HG02642 (cell line): Measurements from ENCODE around the gene FOXO3.

ENCODE experiments used
- ATAC-seq: cut with Tn5 transposase; IDR thresholded peaks from one replicate; pipeline ENCODE4 v1.9.1; 2021; ENCODE audit warnings: mild to moderate bottlenecking; ENCODE audit not compliant: unreplicated experiment, poor library complexity

The FOXO3 gene

DNA sequence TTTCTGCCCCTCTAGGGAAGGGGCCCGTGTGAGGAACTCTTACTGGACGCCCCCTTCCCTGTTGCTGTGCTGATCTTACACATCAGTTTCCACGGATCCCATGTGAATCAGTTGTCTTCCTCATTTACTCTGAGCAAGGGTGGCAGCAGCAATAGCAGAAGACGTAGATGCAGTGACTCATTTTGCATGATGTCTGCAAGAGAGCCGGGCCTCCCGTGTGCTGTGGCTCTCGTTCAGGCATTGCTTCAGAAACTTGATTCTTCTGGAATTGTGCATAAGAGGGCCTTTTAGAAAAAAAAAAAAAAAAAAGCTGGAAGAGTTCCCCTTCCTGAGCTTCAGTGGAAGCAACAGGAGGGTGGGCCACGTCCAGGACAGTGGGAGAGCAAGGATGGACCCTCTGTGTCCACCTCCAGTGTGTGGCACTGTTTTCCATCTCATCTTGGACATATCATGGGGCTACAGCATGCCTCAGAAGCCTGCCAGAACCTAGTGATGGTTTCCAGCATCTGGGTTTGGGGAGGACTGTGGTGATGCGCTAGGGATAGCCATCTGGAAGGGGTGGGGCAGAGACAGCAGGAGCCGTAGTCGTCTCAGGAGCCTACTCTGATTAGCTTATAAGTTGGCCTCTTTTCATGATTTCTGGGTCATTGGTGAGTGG, 62.1 kb downstream of the FOXO3 start:
- no peak for ATAC-seq

- no peak for ATAC-seq
Measured at GRCh38 chr6:108623995-108624394, 63.3 kb downstream of the FOXO3 start.

- no peak for ATAC-seq
Measured at GRCh38 chr6:108625581-108625980, 64.9 kb downstream of the FOXO3 start.

GRCh38 chr6:108626777-108627176, 66.1 kb downstream of the FOXO3 start:
- no peak for ATAC-seq

- no peak for ATAC-seq
Measured at GRCh38 chr6:108627692-108628550, 67.2 kb downstream of the FOXO3 start.

DNA sequence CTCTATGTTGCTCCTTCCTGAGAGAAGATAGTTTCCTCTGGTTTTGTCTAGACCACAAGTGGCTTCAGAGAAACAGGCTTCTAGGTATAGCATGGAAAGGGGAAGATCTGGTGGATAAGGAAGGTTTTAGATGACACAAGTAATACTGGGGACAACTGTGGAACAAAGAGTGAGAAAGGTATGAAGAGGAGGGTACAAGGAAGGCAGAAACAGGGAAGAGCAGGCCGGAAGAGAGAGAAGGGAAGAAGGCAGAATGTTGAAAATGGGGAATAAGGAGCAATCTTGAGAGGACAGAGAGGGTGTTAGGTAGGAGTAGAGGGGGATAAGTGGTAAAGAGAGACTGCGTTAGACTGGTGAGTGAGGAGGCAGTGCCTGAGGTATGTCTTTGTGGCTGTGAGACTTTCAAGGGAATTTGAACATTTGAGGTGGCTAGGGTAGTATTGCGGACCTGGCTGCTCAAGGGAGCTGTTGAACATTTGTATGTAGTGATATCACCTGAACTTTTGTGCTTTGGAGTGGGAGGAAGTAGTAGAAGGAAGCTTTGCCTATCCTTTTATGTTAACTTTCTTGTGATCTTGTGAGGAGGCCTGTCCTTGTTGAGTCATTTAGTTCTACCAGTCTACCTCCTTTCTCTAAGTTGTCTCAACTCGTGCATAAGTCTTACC, 69.5 kb downstream of the FOXO3 start:
- no peak for ATAC-seq

DNA sequence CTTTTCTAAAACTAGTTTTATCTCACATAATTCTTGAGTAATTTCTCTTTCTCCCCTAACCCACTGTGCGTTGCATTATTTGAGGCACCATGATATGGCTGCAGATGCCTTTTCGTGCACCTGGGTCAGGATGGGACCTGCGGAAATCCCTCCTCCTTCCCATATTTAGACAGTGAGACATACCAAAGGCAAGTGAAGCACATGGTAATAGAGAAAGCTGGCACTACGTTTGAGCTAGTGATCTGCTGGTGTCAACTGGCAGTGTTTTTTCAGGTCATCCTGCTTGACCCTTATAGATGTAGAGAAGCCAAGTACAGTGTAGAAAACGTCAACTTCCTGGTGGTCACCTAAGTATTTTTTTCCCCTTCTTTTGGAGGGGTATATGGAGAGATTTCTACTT, 71.7 kb downstream of the FOXO3 start:
- ATAC-seq: no peak

DNA sequence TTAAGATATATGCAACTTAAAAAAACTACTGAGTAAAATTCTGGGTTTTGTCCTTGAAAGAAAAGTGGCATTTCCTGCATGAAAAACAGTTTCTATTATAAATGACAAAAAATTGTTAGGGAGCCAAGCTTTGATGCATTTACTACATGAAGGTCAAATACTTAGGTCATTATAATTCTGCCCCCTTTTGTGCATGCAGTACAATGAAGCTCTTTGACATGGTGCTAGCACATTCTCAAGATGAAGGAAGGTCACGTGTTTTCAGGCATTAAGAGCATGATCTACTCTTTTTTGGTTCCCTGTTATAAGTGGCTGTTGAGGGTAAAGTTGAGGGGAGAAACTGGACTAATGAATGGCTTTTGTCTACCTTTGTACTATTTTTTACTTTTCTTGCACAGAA, 72.7 kb downstream of the FOXO3 start:
- no peak for ATAC-seq

- no peak for ATAC-seq
Measured at GRCh38 chr6:108635505-108636226, 74.9 kb downstream of the FOXO3 start.

DNA sequence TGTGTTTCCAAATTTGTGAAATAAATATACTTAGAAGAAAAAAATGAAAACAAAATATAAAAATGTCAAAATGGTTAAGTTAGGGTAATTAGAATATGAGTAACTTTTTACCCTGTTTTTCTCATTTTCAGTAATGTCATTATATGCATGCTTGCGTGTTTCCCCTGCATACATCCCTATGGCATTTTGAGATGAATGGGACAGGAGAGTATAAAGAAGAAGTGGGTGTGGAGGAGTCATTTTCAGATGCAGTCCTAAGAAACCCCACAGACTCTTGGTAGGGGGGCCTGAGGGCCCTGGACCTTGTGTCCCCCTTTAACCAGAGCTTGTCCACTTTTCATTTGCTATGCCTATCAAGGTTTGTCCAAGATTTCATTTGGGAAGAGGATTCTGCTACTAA, 77.2 kb downstream of the FOXO3 start:
- ATAC-seq: no peak

DNA sequence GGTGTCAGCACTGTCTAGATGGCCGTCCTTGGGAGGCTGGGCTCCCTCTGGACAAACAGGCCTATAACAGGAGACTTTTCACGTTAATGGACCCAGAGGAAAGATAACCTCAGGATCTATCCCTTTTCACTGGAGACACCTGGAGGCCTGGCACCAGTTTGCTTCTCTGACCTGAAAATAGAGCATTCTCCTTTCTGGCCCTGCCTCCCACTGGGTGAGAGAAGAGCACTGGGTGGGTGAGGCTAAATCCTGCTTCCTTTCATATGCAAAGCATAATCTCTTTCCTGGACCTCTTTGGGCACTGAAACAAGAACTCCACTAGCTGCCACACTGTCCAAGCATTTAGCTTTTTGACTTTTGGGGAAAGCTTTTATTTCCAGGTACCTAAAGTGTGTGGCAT, 78.3 kb downstream of the FOXO3 start:
- no peak for ATAC-seq

- no peak for ATAC-seq
Measured at GRCh38 chr6:108640104-108640503, 79.4 kb downstream of the FOXO3 start.

DNA sequence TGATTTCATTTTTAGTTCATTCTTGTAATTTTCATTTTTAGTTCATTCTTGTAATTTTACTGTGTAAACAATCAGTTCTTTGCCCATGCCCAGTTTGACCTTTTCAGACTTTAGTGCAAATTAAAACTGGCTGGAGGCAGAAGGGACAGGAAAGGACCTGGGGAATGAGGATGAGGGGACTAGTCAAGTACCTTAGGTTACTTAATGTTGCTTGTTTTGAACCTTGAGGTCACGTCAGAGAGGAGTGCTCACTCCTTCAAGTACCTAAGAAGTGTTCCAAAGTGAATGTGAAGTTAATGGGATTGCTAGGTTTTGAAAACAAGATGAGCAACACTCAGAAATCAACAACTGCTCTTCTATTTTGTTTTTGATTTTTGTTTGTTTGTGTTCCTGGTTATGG, 82.5 kb downstream of the FOXO3 start:
- ATAC-seq: no peak

- ATAC-seq: no peak
Measured at GRCh38 chr6:108644252-108644651, 83.5 kb downstream of the FOXO3 start.

GRCh38 chr6:108648191-108648590, 87.5 kb downstream of the FOXO3 start:
- no peak for ATAC-seq

DNA sequence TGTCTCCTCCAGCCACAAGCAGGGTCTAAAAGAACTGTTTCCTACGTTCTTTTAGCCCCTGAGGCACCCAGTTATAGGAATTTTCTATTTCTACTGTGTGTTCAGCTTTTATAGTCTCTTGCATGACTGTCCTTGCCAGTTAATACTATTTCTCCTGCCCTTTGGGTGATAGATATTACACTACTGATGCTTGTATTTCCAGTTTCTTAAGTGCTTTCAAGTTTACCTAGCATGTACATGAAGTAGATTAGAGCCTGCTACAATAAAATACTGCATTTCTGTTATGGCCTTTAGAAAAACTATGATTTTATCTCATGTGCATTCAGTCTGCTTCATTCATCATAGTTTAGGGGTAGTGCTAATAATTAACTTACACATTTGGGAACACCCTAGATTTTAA, 89.6 kb downstream of the FOXO3 start:
- ATAC-seq: no peak

DNA sequence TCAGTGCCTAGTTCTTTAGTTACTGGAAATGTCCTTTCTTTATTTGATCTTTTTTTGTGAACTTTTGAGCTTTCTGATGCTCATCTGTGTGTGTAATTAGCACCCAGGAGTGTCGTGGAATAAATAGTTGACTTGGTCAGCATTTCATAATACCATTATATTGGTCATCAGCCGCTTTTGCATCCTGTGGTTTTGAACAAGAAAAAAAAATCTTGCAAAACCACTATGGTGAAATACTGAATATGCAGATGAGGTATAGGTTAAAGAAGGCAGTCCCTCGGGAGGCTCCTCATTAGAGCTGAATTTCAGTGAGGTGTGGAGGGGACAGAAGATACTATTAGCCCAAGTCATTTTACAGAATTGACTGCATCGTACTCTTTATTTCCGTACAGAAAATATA, 90.1 kb downstream of the FOXO3 start:
- ATAC-seq: no peak

GRCh38 chr6:108651340-108652227, 90.9 kb downstream of the FOXO3 start:
- ATAC-seq: no peak

GRCh38 chr6:108652375-108652774, 91.7 kb downstream of the FOXO3 start:
- ATAC-seq: no peak

DNA sequence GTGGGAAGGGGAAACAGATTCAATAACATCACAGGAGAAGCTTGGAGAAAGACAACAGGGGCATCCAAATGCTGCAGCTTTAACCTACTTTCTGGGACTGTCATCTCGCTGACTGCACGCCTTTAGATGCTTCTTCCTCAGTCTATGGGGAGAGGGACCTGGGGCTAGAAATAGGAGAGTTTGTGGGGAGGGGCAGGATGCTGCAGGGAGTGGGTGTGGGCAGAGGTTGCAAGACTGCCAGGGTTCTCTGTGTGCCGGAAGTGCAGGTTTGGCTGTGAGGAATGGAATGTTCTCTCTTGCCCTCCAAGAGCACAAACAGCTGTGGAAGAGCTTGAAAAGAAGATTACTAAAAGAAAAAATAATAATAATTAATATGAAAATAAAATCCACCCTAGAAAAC, 93.2 kb downstream of the FOXO3 start:
- no peak for ATAC-seq
